ENCODE results near the gene POLR2A.

The POLR2A gene

GRCh38 chr17:7438656-7439460, 45.3 kb upstream of the POLR2A start:
- no peak overlapping the region for H3K27ac ChIP-seq
- TF ChIP-seq CTCF (IDR thresholded peaks at IDR 0.05) = no peak
- peak overlapping the region; percentile 74 for H3K4me3 ChIP-seq
- no peak for DNase-seq (ENCODE audit: low spot score)

GRCh38 chr17:7439462-7440112, 44.6 kb upstream of the POLR2A start, which contains the start of gene FGF11:
FGF11 (plus strand) TSS chr17:7439512; CDS start chr17:7439621, 109 bp downstream.
- Histone ChIP-seq H3K4me3 (peak within 1 kb of the TSS; percentile 74), H3K27ac (peak within 1 kb of the TSS in 1 of 2 donors; percentile 86)
- no peak for DNase-seq (ENCODE audit: low spot score)
- no peak for TF ChIP-seq CTCF (IDR thresholded peaks at IDR 0.05)

GRCh38 chr17:7440113-7440833, 43.9 kb upstream of the POLR2A start:
- no peak for TF ChIP-seq CTCF (IDR thresholded peaks at IDR 0.05)
- no peak for DNase-seq (ENCODE audit: low spot score)
- Histone ChIP-seq H3K27ac (peak overlapping the region in 1 of 2 donors; percentile 0), H3K4me3 (peak overlapping the region; percentile 61)

- peak overlapping the region; percentile 61 for H3K4me3 ChIP-seq
- no peak for DNase-seq (ENCODE audit: low spot score)
- TF ChIP-seq CTCF (IDR thresholded peaks at IDR 0.05) = no peak
- peak overlapping the region in 1 of 2 donors; percentile 0 for H3K27ac ChIP-seq
Observed at GRCh38 chr17:7440834-7441195, 43.4 kb upstream of the POLR2A start.

- no peak for DNase-seq (ENCODE audit: low spot score)
- TF ChIP-seq CTCF (IDR thresholded peaks at IDR 0.05) = no peak
- Histone ChIP-seq H3K27ac (no peak overlapping the region), H3K4me3 (no peak overlapping the region)
Observed at GRCh38 chr17:7441266-7441665, 42.9 kb upstream of the POLR2A start.

- no peak overlapping the region for H3K4me3 ChIP-seq
- no peak overlapping the region for H3K27ac ChIP-seq
- TF ChIP-seq CTCF (IDR thresholded peaks at IDR 0.05) = no peak
- DNase-seq (ENCODE audit: low spot score) = no peak
Observed at GRCh38 chr17:7442142-7442541, 42.0 kb upstream of the POLR2A start.

Data from coronary artery (tissue), 2 donors.